ENCODE data around the gene METTL4. TPM values are rescaled to one million over a fixed set of nuclear protein-coding genes. Genes with fewer than 3 reads are reported as not detected.

The METTL4 gene
- polyA plus RNA-seq, 1 experiment = 6.8 TPM

DNA sequence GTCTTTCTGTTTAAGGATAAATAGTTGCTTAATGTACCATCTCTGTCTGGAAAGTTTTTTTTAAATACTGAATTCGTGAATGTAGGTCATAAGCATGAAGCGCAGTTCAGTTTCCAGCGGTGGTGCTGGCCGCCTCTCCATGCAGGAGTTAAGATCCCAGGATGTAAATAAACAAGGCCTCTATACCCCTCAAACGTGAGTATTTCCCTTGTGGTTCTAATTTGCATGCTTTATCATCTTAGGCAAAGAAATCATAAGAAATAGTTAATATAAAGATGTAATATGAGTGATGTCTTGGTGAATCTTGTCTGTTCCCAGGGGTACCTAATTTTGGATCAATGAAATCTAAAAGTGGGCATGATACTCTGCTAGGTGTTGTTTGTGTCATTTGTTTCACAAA, 1.6 kb upstream of the METTL4 start:
- POLR2A ChIA-PET = no interaction called here
- DNase-seq (ENCODE audit: low read depth) = no peak
- Histone ChIP-seq H3K27me3 (ENCODE audit: control insufficient read depth, insufficient read depth, low read length) (no peaks in the 10 kb centered on the region), H3K4me3 (ENCODE audit: low read depth, low read length) (peak overlapping the region; percentile 61), H3K36me3 (ENCODE audit: control insufficient read depth, insufficient read depth, low read length) (no peaks in the 10 kb centered on the region)
- CTCF ChIA-PET = interaction anchor here (0.9 to 1.8 kb wide), 3 partner anchors 14 to 673 kb away, joined by 3 to 5 read pairs (median 4); no protein-coding TSS in a partner anchor
- TF ChIP-seq, protein P1, sequence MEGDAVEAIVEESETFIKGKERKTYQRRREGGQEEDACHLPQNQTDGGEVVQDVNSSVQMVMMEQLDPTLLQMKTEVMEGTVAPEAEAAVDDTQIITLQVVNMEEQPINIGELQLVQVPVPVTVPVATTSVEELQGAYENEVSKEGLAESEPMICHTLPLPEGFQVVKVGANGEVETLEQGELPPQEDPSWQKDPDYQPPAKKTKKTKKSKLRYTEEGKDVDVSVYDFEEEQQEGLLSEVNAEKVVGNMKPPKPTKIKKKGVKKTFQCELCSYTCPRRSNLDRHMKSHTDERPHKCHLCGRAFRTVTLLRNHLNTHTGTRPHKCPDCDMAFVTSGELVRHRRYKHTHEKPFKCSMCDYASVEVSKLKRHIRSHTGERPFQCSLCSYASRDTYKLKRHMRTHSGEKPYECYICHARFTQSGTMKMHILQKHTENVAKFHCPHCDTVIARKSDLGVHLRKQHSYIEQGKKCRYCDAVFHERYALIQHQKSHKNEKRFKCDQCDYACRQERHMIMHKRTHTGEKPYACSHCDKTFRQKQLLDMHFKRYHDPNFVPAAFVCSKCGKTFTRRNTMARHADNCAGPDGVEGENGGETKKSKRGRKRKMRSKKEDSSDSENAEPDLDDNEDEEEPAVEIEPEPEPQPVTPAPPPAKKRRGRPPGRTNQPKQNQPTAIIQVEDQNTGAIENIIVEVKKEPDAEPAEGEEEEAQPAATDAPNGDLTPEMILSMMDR (IDR thresholded peaks at IDR 0.05; ENCODE audit: insufficient read depth, low read depth, low read length) = no peak

DNA sequence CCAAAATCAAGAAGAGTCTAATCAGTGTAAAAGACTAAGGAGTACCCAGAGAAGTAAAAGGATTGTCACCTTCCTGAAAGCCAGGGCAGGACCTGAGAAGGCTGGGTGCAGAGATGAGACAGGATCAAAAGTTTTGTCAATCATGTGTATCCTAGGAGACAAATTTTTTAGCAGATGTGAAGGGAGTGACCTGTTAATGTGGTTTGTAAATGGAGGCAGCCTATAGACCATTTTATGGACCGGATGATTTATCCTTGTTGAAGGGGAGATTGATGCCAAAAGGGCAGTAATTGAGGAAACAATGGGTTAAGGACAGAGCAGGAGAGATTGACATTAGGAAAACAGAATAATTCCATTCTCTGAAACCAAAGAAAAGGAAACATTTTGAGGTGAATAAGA, 865 bp upstream of the METTL4 start:
- TF ChIP-seq, protein P1 (IDR thresholded peaks at IDR 0.05; ENCODE audit: insufficient read depth, low read depth, low read length) = no peak
- peak overlapping the region; percentile 61 for H3K4me3 ChIP-seq (ENCODE audit: low read depth, low read length)
- no peaks in the 10 kb centered on the region for H3K36me3 ChIP-seq (ENCODE audit: control insufficient read depth, insufficient read depth, low read length)
- CTCF ChIA-PET = interaction anchor here (1.8 kb wide), 1 partner anchor 15 kb away, joined by 5 read pairs; no protein-coding TSS in a partner anchor
- no peaks in the 10 kb centered on the region for H3K27me3 ChIP-seq (ENCODE audit: control insufficient read depth, insufficient read depth, low read length)
- POLR2A ChIA-PET = no interaction called here
- DNase-seq (ENCODE audit: low read depth) = no peak

DNA sequence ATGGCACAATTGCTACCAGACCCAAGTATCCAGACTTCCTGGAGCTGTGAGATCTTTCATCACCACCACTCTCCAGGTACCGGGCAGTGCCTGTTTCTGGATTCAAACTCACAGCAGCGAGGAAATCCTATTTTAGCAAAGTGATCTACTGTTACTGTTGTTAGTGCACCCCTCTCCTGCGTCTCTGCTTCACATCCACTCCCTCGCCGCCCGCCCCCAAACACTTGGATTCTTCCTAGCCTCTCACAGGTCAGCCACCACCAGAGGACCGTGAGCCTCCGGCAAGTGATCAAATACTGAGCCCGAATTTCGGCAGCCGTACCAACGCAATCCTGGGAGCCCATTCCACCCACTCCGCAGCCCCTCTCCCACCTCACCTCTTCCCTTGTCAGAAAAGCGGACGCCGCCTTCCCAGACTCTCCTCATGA, 519 bp downstream of the METTL4 start:
- no peaks in the 10 kb centered on the region for H3K36me3 ChIP-seq (ENCODE audit: control insufficient read depth, insufficient read depth, low read length)
- ChIA-PET CTCF (interaction anchor here (1.1 kb wide), 1 partner anchor 18 kb away, joined by 4 read pairs; no protein-coding TSS in a partner anchor), POLR2A (interaction anchor here (0.6 kb wide), 1 partner anchor 1844 kb away, joined by 3 read pairs; no protein-coding TSS in a partner anchor)
- H3K4me3 ChIP-seq (ENCODE audit: low read depth, low read length) = peak overlapping the region; percentile 61
- H3K27me3 ChIP-seq (ENCODE audit: control insufficient read depth, insufficient read depth, low read length) = no peaks in the 10 kb centered on the region
- DNase-seq (ENCODE audit: low read depth) = no peak
- TF ChIP-seq, protein P1 (IDR thresholded peaks at IDR 0.05; ENCODE audit: insufficient read depth, low read depth, low read length) = peak; percentile 37

DNA sequence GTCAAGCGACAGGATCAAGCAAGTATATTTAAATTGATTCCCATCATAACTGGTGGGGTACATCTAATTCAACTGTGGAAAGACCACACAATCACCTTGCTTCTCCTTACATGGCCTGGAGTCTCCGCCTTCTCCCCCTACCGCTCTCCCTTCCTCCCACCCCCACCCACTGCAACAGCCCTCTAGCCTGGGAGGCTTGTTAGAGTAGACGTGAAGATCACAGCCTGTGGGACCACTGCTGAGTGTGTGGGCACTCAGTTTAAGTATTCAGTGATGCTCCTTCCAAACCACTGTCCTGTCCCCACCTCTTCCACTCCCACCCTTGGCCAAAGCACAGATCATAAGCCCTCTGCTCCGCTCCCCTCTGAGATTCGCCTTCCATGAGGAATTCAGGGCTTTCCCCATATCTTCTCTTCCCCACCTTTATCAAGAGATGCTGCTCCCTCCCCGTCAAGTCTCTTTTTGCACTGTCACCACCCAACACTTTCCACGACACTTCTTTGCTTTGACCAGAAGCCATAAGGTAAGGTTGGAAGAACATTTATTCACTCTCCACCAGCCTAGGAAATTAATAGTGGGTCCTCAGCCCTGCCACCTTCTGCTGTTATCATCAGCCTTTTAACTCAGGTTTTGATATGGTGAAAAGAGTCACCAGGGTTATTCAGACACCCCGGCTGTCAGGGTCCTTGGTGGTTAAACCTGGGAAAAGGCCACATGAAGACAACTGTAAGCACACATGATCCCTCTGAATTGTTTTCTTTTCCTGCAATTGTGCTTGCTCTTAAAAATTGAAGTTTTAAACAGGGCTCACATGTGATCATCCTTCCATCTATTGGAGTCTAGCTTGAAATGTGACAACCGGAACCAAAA, 1.7 kb downstream of the METTL4 start:
- Histone ChIP-seq H3K36me3 (ENCODE audit: control insufficient read depth, insufficient read depth, low read length) (no peaks in the 10 kb centered on the region), H3K4me3 (ENCODE audit: low read depth, low read length) (peak overlapping the region; percentile 61), H3K27me3 (ENCODE audit: control insufficient read depth, insufficient read depth, low read length) (no peaks in the 10 kb centered on the region)
- TF ChIP-seq, protein P1 (IDR thresholded peaks at IDR 0.05; ENCODE audit: insufficient read depth, low read depth, low read length) = no peak
- CTCF ChIA-PET = no interaction called here
- no peak for DNase-seq (ENCODE audit: low read depth)
- POLR2A ChIA-PET = no interaction called here

DNA sequence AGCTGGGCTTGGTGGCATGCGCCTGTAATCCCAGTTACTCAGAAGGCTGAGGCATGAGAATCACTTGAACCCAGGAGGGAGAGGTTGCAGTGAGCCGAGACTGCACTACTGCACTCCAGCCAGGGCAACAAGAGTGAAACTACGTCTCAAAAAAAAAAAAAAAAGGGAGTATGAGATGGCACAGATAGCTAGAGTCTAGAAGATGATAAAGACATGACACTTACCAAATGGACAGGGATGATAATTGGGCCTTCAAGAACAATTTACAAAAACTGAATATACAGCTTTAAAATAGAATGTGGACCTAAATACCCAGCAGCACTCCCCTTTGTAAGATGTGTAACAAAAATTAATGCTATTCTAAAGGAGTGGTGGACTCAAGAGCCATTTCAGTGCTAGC, 2.7 kb downstream of the METTL4 start:
- TF ChIP-seq, protein P1 (IDR thresholded peaks at IDR 0.05; ENCODE audit: insufficient read depth, low read depth, low read length) = no peak
- no peak overlapping the region for H3K4me3 ChIP-seq (ENCODE audit: low read depth, low read length)
- CTCF ChIA-PET = no interaction called here
- no peaks in the 10 kb centered on the region for H3K27me3 ChIP-seq (ENCODE audit: control insufficient read depth, insufficient read depth, low read length)
- POLR2A ChIA-PET = no interaction called here
- no peaks in the 10 kb centered on the region for H3K36me3 ChIP-seq (ENCODE audit: control insufficient read depth, insufficient read depth, low read length)
- no peak for DNase-seq (ENCODE audit: low read depth)

Measured in BJ (cell line).